Measurements from ENCODE around the gene PCSK1N.

- no peak for TF ChIP-seq CTCF (IDR thresholded peaks at IDR 0.05)
- no peak for TF ChIP-seq POLR2A (IDR thresholded peaks at IDR 0.05)
Measured at GRCh38 chrX:48785540-48786214, 49.7 kb downstream of the PCSK1N start.

Data from lower leg skin (tissue), 3 donors.